Choroid plexus epithelial cell (primary cell): Measurements from ENCODE around the gene PLEKHO2.

Experiments
- DNase-seq: peaks from one replicate; pipeline ENCODE4 v3.0.0-alpha.2; 2010; ENCODE audit warnings: low read depth
- H3K4me3 ChIP-seq: 2 replicates; pipeline ENCODE4 v1.5.1; 2011; ENCODE audit warnings: low read depth, mild to moderate bottlenecking, control low read depth, low read length, moderate library complexity
- CTCF ChIP-seq: conservative IDR thresholded peaks from 2 replicates; pipeline ENCODE4 v1.5.1; 2011; ENCODE audit warnings: low read depth, mild to moderate bottlenecking, control low read depth, inconsistent platforms, low read length, moderate library complexity

The PLEKHO2 gene

GRCh38 chr15:64883100-64883581 lies 41.4 kb downstream of the PLEKHO2 start:
- H3K4me3 ChIP-seq = no peak overlapping the region
- no peak for TF ChIP-seq CTCF
- DNase-seq = peak; percentile 45

- TF ChIP-seq CTCF = no peak
- peak; percentile 93 for DNase-seq
- no peak overlapping the region for H3K4me3 ChIP-seq
Measured at GRCh38 chr15:64883997-64884511, 42.3 kb downstream of the PLEKHO2 start.

- TF ChIP-seq CTCF = no peak
- H3K4me3 ChIP-seq = no peak overlapping the region
- no peak for DNase-seq
Measured at GRCh38 chr15:64884679-64885078, 43.0 kb downstream of the PLEKHO2 start.

GRCh38 chr15:64888336-64888735 lies 46.6 kb downstream of the PLEKHO2 start:
- DNase-seq = no peak
- no peak overlapping the region for H3K4me3 ChIP-seq
- TF ChIP-seq CTCF = no peak

GRCh38 chr15:64891561-64891960 lies 49.8 kb downstream of the PLEKHO2 start:
- no peak for TF ChIP-seq CTCF
- no peak overlapping the region for H3K4me3 ChIP-seq
- DNase-seq = no peak

- TF ChIP-seq CTCF = no peak
- DNase-seq = no peak
- no peak overlapping the region for H3K4me3 ChIP-seq
Measured at GRCh38 chr15:64892847-64893403, 51.2 kb downstream of the PLEKHO2 start.
